Middle frontal gyrus (tissue), 1 donor: ENCODE measurements around the gene TRAPPC1.
A peak's percentile ranks its signal among the peaks of the same experiment; 100 is the strongest.

Source experiments
- DNase-seq: peaks from one replicate; pipeline ENCODE4 v3.0.0-alpha.2; 2015; ENCODE audit warnings: low spot score; ENCODE audit errors: extremely low spot score

TRAPPC1 gene

GRCh38 chr17:7903154-7904103 lies 28.3 kb downstream of the TRAPPC1 start:
- no peak for DNase-seq

GRCh38 chr17:7897773-7898172 lies 34.0 kb downstream of the TRAPPC1 start:
- DNase-seq, result no peak

GRCh38 chr17:7897090-7897489 lies 34.7 kb downstream of the TRAPPC1 start:
- no peak for DNase-seq

- no peak for DNase-seq
Observed at GRCh38 chr17:7894866-7895265, 36.9 kb downstream of the TRAPPC1 start.

GRCh38 chr17:7894226-7894625 lies 37.5 kb downstream of the TRAPPC1 start:
- no peak for DNase-seq

GRCh38 chr17:7893187-7893880 lies 38.4 kb downstream of the TRAPPC1 start:
- DNase-seq, result no peak

- DNase-seq, result peak; percentile 92
Observed at GRCh38 chr17:7889166-7889955, 42.4 kb downstream of the TRAPPC1 start.

GRCh38 chr17:7888184-7888920 lies 43.4 kb downstream of the TRAPPC1 start, which contains the start of gene CHD3:
Gene CHD3, plus strand, starts transcription at chr17:7888789. Its CDS starts 212 bp downstream, at chr17:7889001.
- DNase-seq, result no peak

- DNase-seq, result peak; percentile 86
Observed at GRCh38 chr17:7887482-7888183, 44.1 kb downstream of the TRAPPC1 start.

- DNase-seq, result no peak
Observed at GRCh38 chr17:7887038-7887481, 44.7 kb downstream of the TRAPPC1 start.

GRCh38 chr17:7886227-7887037 lies 45.3 kb downstream of the TRAPPC1 start:
- no peak for DNase-seq

GRCh38 chr17:7885367-7886226 lies 46.1 kb downstream of the TRAPPC1 start:
- no peak for DNase-seq

GRCh38 chr17:7884581-7885366 lies 47.0 kb downstream of the TRAPPC1 start:
- no peak for DNase-seq

- DNase-seq, result no peak
Observed at GRCh38 chr17:7883781-7884386, 47.9 kb downstream of the TRAPPC1 start.

GRCh38 chr17:7882629-7883028 lies 49.1 kb downstream of the TRAPPC1 start:
- no peak for DNase-seq

GRCh38 chr17:7882068-7882467 lies 49.7 kb downstream of the TRAPPC1 start:
- DNase-seq, result no peak
